GM11168 (cell line): ENCODE results near the gene ANO7.
"Not testable (repeated sequence)": the region's sequence is repeated elsewhere in the genome, so short reads cannot be mapped to it uniquely, and the experiment has no call there.

Experiments used
- in situ Hi-C: fragments of 300-500 bp; cut with MboI; formaldehyde crosslinking; loops from one replicate; pipeline ENCODE4 v1.12.0; 2022; ENCODE audit warnings: low sequenced_read_pairs; ENCODE audit not compliant: unreplicated experiment

Gene ANO7

GRCh38 chr2:241189093-241189855 is 797 bp downstream of the ANO7 start:
- in situ Hi-C loops, result no loop called here

GRCh38 chr2:241189856-241190201 is 1.4 kb downstream of the ANO7 start:
- in situ Hi-C loops, result no loop called here

GRCh38 chr2:241190291-241190981 is 2.0 kb downstream of the ANO7 start:
- in situ Hi-C loops, result no loop called here

GRCh38 chr2:241191081-241191480 is 2.6 kb downstream of the ANO7 start:
- in situ Hi-C loops, result no loop called here

GRCh38 chr2:241193271-241193670 is 4.8 kb downstream of the ANO7 start:
- in situ Hi-C loops, result no loop called here

GRCh38 chr2:241194811-241195210 is 6.3 kb downstream of the ANO7 start:
- in situ Hi-C loops, result no loop called here

GRCh38 chr2:241195506-241196130 is 7.1 kb downstream of the ANO7 start:
- in situ Hi-C loops, result no loop called here

- in situ Hi-C loops, result not testable (repeated sequence)
Measured at GRCh38 chr2:241197246-241197645, 8.8 kb downstream of the ANO7 start.

- in situ Hi-C loops, result no loop called here
Measured at GRCh38 chr2:241197947-241198346, 9.5 kb downstream of the ANO7 start.

GRCh38 chr2:241198381-241199279 is 10.2 kb downstream of the ANO7 start:
- in situ Hi-C loops, result no loop called here

- in situ Hi-C loops, result no loop called here
Measured at GRCh38 chr2:241199286-241199685, 10.8 kb downstream of the ANO7 start.

GRCh38 chr2:241199897-241200821 is 11.7 kb downstream of the ANO7 start:
- in situ Hi-C loops, result no loop called here

GRCh38 chr2:241200822-241201395 is 12.4 kb downstream of the ANO7 start:
- in situ Hi-C loops, result no loop called here

- in situ Hi-C loops, result no loop called here
Measured at GRCh38 chr2:241201445-241202267, 13.2 kb downstream of the ANO7 start.

GRCh38 chr2:241202268-241202585 is 13.8 kb downstream of the ANO7 start:
- in situ Hi-C loops, result no loop called here

- in situ Hi-C loops, result no loop called here
Measured at GRCh38 chr2:241202681-241203080, 14.2 kb downstream of the ANO7 start.

GRCh38 chr2:241203218-241204009 is 14.9 kb downstream of the ANO7 start:
- in situ Hi-C loops, result no loop called here

GRCh38 chr2:241204010-241204384 is 15.5 kb downstream of the ANO7 start:
- in situ Hi-C loops, result no loop called here
